Measurements from ENCODE around the gene BMAL1.

DNA sequence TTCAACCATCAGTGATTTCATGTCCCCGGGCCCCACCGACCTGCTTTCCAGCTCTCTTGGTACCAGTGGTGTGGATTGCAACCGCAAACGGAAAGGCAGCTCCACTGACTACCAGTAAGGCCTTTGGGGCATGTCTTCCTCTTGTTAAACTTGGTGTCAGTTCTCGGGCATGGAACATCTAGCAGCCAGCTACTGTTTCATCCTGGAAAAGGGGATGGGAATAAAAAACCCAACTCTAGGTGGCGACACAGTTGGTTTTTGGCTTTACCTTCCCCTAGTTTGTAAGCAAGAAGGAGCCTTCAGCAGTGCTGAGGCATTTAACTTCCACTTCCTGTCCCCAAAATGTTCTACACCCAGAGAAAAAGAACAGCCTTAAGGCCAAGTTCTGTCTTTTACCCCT, 76.7 kb downstream of the BMAL1 start:
- TF ChIP-seq POLR2A (IDR thresholded peaks at IDR 0.05), result no peak
- TF ChIP-seq, protein P1, sequence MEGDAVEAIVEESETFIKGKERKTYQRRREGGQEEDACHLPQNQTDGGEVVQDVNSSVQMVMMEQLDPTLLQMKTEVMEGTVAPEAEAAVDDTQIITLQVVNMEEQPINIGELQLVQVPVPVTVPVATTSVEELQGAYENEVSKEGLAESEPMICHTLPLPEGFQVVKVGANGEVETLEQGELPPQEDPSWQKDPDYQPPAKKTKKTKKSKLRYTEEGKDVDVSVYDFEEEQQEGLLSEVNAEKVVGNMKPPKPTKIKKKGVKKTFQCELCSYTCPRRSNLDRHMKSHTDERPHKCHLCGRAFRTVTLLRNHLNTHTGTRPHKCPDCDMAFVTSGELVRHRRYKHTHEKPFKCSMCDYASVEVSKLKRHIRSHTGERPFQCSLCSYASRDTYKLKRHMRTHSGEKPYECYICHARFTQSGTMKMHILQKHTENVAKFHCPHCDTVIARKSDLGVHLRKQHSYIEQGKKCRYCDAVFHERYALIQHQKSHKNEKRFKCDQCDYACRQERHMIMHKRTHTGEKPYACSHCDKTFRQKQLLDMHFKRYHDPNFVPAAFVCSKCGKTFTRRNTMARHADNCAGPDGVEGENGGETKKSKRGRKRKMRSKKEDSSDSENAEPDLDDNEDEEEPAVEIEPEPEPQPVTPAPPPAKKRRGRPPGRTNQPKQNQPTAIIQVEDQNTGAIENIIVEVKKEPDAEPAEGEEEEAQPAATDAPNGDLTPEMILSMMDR (IDR thresholded peaks at IDR 0.05 in 4 of 5, conservative IDR thresholded peaks at IDR 0.05 in 1 of 5), result no peak

All from gastrocnemius medialis (tissue), 4 donors.